K562 (cell line): ENCODE data around the gene AMDHD1. TPM values are rescaled to one million over a fixed set of nuclear protein-coding genes. Genes with fewer than 3 reads are reported as not detected.
"Not testable (repeated sequence)": the region's sequence is repeated elsewhere in the genome, so short reads cannot be mapped to it uniquely, and the experiment has no call there.

Source experiments
- ATAC-seq: fragments of 200-7000 bp; cut with Tn5 transposase; 3 replicates; pipeline ENCODE4 v1.9.1; 2020; ENCODE audit warnings: moderate library complexity
- BruUV-seq: library from RNA; stranded (reverse); fragments of 400-500 nt; replicated peaks from 2 replicates; lab custom pipeline; 2021; lab: Mats Ljungman, UMichigan
- CTCF ChIA-PET: fragments of 300-600 bp; formaldehyde crosslinking; extraction: SDS; loops from one replicate; lab custom pipeline; 2021; ENCODE audit warnings: low intra/inter-chr PET ratio; lab: Yijun Ruan, JAX
- POLR2A ChIA-PET: fragments of 300-600, 350-650 bp; sonication (Branson Sonifier 250); formaldehyde crosslinking; extraction: SDS; loops from one replicate; lab custom pipeline; 2021; ENCODE audit warnings: antibody characterized with exemption, inconsistent platforms; lab: Yijun Ruan, JAX
- DNase-seq, 4 experiments: peaks; one replicate each; pipeline versions ENCODE4 v3.0.0 to v3.0.0-alpha.2; 2011 to 2018; ENCODE audit warnings: low spot score in 3 of 4, mixed read lengths in 3 of 4; ENCODE audit errors: extremely low read depth in 1 of 4
- FAIRE-seq: peaks from 2 replicates; lab custom pipeline; 2011; peaks lifted over from hg19 to GRCh38; lab: Jason Lieb, UNC
- H2AFZ ChIP-seq: 2 replicates; pipeline ENCODE4 v1.6.0; 2011; ENCODE audit warnings: low read depth, low read length, control low read depth, inconsistent platforms
- H3K27ac ChIP-seq: fragments of 200-600 bp; 3 replicates; pipeline ENCODE4 v1.8.0; 2011; ENCODE audit warnings: low read depth, mild to moderate bottlenecking, control low read depth, inconsistent platforms, low read length, moderate library complexity, mixed read lengths; ENCODE audit errors: extremely low read depth
- H3K27me3 ChIP-seq, 2 experiments: fragments of 300-600 bp in 1 of 2; 2 replicates in 1 of 2; 3 replicates in 1 of 2; pipeline versions ENCODE4 v1.6.0 to v1.8.0; 2011; ENCODE audit warnings: inconsistent platforms in 2 of 2, low read length in 2 of 2, mild to moderate bottlenecking in 1 of 2, mixed read lengths in 1 of 2, moderate library complexity in 1 of 2; ENCODE audit not compliant: control insufficient read depth in 2 of 2, insufficient read depth in 2 of 2
- H3K36me3 ChIP-seq: fragments of 300-600 bp; 3 replicates; pipeline ENCODE4 v1.8.0; 2011; ENCODE audit warnings: mild to moderate bottlenecking, low read length, inconsistent platforms; ENCODE audit not compliant: control insufficient read depth, insufficient read depth
- H3K4me1 ChIP-seq, 2 experiments: fragments of 200-600 bp in 1 of 2; replicated peaks in 1 of 2; 2 replicates in 1 of 2; 3 replicates in 1 of 2; pipeline versions ENCODE4 v1.5.1 to v1.8.0; 2011; ENCODE audit warnings: inconsistent platforms in 2 of 2, low read length in 2 of 2, mild to moderate bottlenecking in 1 of 2, mixed read lengths in 1 of 2, moderate library complexity in 1 of 2; ENCODE audit not compliant: control insufficient read depth in 2 of 2, insufficient read depth in 2 of 2
- H3K4me2 ChIP-seq: 2 replicates; pipeline ENCODE4 v1.6.1; 2011; ENCODE audit warnings: low read length, control low read depth, inconsistent platforms, mixed read lengths; ENCODE audit not compliant: insufficient read depth
- H3K4me3 ChIP-seq: fragments of 200-600 bp; sonication (generic), shearing (Covaris generic); 2 replicates; pipeline ENCODE4 v1.5.1; 2016; ENCODE audit warnings: control low read depth, inconsistent platforms
- H3K79me2 ChIP-seq: fragments of 200-600 bp; 3 replicates; pipeline ENCODE4 v1.8.0; 2011; ENCODE audit warnings: low read length, inconsistent platforms; ENCODE audit not compliant: control insufficient read depth, insufficient read depth
- H3K9ac ChIP-seq, 2 experiments: 2 replicates each; pipeline versions ENCODE4 v1.6.0 to v1.6.1; 2011; ENCODE audit warnings: low read depth in 2 of 2, low read length in 2 of 2, control low read depth in 1 of 2, inconsistent platforms in 1 of 2, mild to moderate bottlenecking in 1 of 2, mixed read lengths in 1 of 2; ENCODE audit not compliant: insufficient read depth in 1 of 2
- H3K9me1 ChIP-seq: one replicate; pipeline ENCODE4 v1.6.0; 2011; ENCODE audit warnings: inconsistent platforms, mild to moderate bottlenecking, low read length, moderate library complexity; ENCODE audit not compliant: control insufficient read depth, insufficient read depth
- H3K9me3 ChIP-seq: replicated peaks from 2 replicates; pipeline ENCODE4 v1.5.1; 2011; ENCODE audit warnings: low read depth, low read length, inconsistent platforms; ENCODE audit not compliant: control insufficient read depth, insufficient read depth
- H4K20me1 ChIP-seq: replicated peaks from 2 replicates; pipeline ENCODE4 v1.6.1; 2011; ENCODE audit warnings: low read length, inconsistent platforms, mixed read lengths; ENCODE audit not compliant: control insufficient read depth, insufficient read depth
- CBFA2T2 ChIP-seq: fragments of 450-650 bp; conservative IDR thresholded peaks from 2 replicates; pipeline ENCODE4 v1.6.1; 2017; ENCODE audit warnings: mild to moderate bottlenecking
- CBX8 ChIP-seq: fragments of 200-600 bp; sonication (generic); IDR thresholded peaks from 2 replicates; pipeline ENCODE4 v1.6.1; 2012; ENCODE audit warnings: borderline replicate concordance, mixed run types, low read depth, mild to moderate bottlenecking, moderate library complexity, mixed read lengths, low read length, control low read depth, inconsistent platforms; ENCODE audit not compliant: poor library complexity, severe bottlenecking; ENCODE audit errors: extremely low read depth
- CHCHD3 ChIP-seq: fragments of 250-450 bp; sonication (Bioruptor Pico); IDR thresholded peaks from 2 replicates; pipeline ENCODE4 v2.1.2; 2022; ENCODE audit warnings: mild to moderate bottlenecking
- ELK3 ChIP-seq: fragments of 450-650 bp; formaldehyde crosslinking; IDR thresholded peaks from 2 replicates; pipeline ENCODE4 v1.4.0; 2020; ENCODE audit warnings: mild to moderate bottlenecking
- L3MBTL2 ChIP-seq: fragments of 450-650 bp; IDR thresholded peaks from 2 replicates; pipeline ENCODE4 v1.6.1; 2016; ENCODE audit warnings: mild to moderate bottlenecking, moderate library complexity
- MAFK ChIP-seq: IDR thresholded peaks from 2 replicates; pipeline ENCODE4 v1.6.1; 2011; ENCODE audit warnings: low read length, improper control_type of control experiment
- MECOM ChIP-seq: fragments of 250-450 bp; sonication (Bioruptor Pico); IDR thresholded peaks from 2 replicates; pipeline ENCODE4 v1.8.0; 2022; ENCODE audit warnings: inconsistent platforms
- NELFE ChIP-seq: IDR thresholded peaks from 2 replicates; pipeline ENCODE4 v1.6.1; 2011; ENCODE audit warnings: mild to moderate bottlenecking; ENCODE audit not compliant: insufficient read depth, insufficient read length
- SUPT5H ChIP-seq: fragments of 450-650 bp; IDR thresholded peaks from 2 replicates; pipeline ENCODE4 v1.6.1; 2016
- TSC22D4 ChIP-seq: fragments of 450-650 bp; IDR thresholded peaks from 2 replicates; pipeline ENCODE4 v1.6.1; 2016; ENCODE audit warnings: missing genetic modification characterization, missing biosample characterization, control low read depth
- ZNF695 ChIP-seq: fragments of 450-650 bp; formaldehyde crosslinking; IDR thresholded peaks from 2 replicates; pipeline ENCODE4 v1.4.0; 2020; ENCODE audit warnings: mild to moderate bottlenecking, moderate library complexity
- WGBS: fragments of 100-300 bp; shearing (Covaris generic); methylation state at CpG from one replicate; pipeline ENCODE4 v1.1.6; 2016; ENCODE audit warnings: low coverage, mixed read lengths; ENCODE audit not compliant: insufficient coverage; ENCODE audit errors: missing lambda C conversion rate; 5-methylcytosine and 5-hydroxymethylcytosine counted together
- in situ Hi-C: fragments of 300-500 bp; cut with MboI; formaldehyde crosslinking; loops from 4 replicates; pipeline ENCODE4 v1.15.0; 2018; ENCODE audit warnings: inconsistent platforms, mixed read lengths
- intact Hi-C: fragments of 100-400 bp; cut with micrococcal nuclease; formaldehyde crosslinking; loops from 2 replicates; pipeline ENCODE4 v1.14.2; 2022
- polyA plus RNA-seq, 8 experiments: library from polyadenylated mRNA; depleted of rRNA in 4 of 8; stranded (reverse) in 5 of 8; unstranded in 3 of 8; fragments of >200 nt; fragmentation: Nextera tagmentation in 2 of 8; fragmentation: Illumina TruSeq in 1 of 8; extraction: Ambion mirVana in 2 of 8; extraction: Trizol in 1 of 8; gene quantifications; 2 replicates each; pipeline versions ENCODE4 v1.2.1 to v1.2.3, GENCODE V29; 2011 to 2014; ENCODE audit warnings: inconsistent platforms in 1 of 8, missing spikeins in 1 of 8
- total RNA-seq, 7 experiments: library from RNA; depleted of rRNA in 6 of 7; stranded (reverse); fragments of >200 nt in 6 of 7; fragmentation: Illumina TruSeq in 2 of 7; extraction: Trizol in 2 of 7; gene quantifications; 2 replicates each; pipeline versions ENCODE4 v1.2.1 to v1.2.3, GENCODE V29; 2011 to 2021; ENCODE audit warnings: low replicate concordance in 1 of 7

AMDHD1 gene
- total and polyA plus RNA-seq, 9 of the 15 experiments (the other 6 are each of a cell fraction or from before 2014, with no cell fraction given) = not detected

- POLR2A ChIA-PET = no interaction called here
- no peak for ATAC-seq
- in situ Hi-C loops = no loop called here
These were observed 24.2 kb downstream of the AMDHD1 start for GRCh38 chr12:95967301-95967700.

GRCh38 chr12:95969116-95969515 lies 26.0 kb downstream of the AMDHD1 start:
- H3K4me2 ChIP-seq, H3K9ac ChIP-seq, BruUV-seq, H3K27ac ChIP-seq, H3K36me3 ChIP-seq, H3K4me1 ChIP-seq, ATAC-seq, FAIRE-seq, H3K9me1 ChIP-seq, DNase-seq, intact Hi-C loops, H3K9me3 ChIP-seq, CTCF ChIA-PET, H2AFZ ChIP-seq, H3K4me3 ChIP-seq, H4K20me1 ChIP-seq, H3K79me2 ChIP-seq, in situ Hi-C loops, H3K27me3 ChIP-seq: not testable (repeated sequence)
- POLR2A ChIA-PET = interaction anchor here (0.7 kb wide), 1 partner anchor 40 kb away, joined by 3 read pairs; no protein-coding TSS in a partner anchor
- WGBS = 10% methylated on average over 13 of the region's 28 CpGs

More at GRCh38 chr12:95967301-95967700, 24.2 kb downstream of the AMDHD1 start:
- no peak overlapping the region for H3K27ac ChIP-seq
- intact Hi-C loops = no loop called here
- no peak overlapping the region for H3K4me2 ChIP-seq
- no peaks in the 10 kb centered on the region; a peak in 1 of 5 replicates for H3K4me1 ChIP-seq
- no peaks in the 10 kb centered on the region for H3K36me3 ChIP-seq
- no peak for DNase-seq
- no peaks in the 10 kb centered on the region for H3K79me2 ChIP-seq
- BruUV-seq = no TSS peak
- WGBS = 0% methylated on average over 2 of the region's 2 CpGs
- no peaks in the 10 kb centered on the region for H4K20me1 ChIP-seq
- H3K9me1 ChIP-seq = no peaks in the 10 kb centered on the region
- H3K4me3 ChIP-seq = no peak overlapping the region
- no peaks in the 10 kb centered on the region for H3K9me3 ChIP-seq
- H2AFZ ChIP-seq = no peak overlapping the region
- CTCF ChIA-PET = no interaction called here
- no peak overlapping the region for H3K9ac ChIP-seq
- FAIRE-seq = no peak
- TF ChIP-seq CBX8 = no peak
- TF ChIP-seq CHCHD3 (CRISPR knock-in tag) = no peak
- no peak for TF ChIP-seq SUPT5H
- TF ChIP-seq L3MBTL2 = no peak
- TF ChIP-seq MAFK = no peak
- TF ChIP-seq ZNF695 (CRISPR knock-in tag) = no peak
- TF ChIP-seq ELK3 (CRISPR knock-in tag) = no peak
- no peak for TF ChIP-seq TSC22D4 (tag)
- TF ChIP-seq CBFA2T2 = no peak
- no peak for TF ChIP-seq NELFE
- TF ChIP-seq MECOM = no peak
- H3K27me3 ChIP-seq = peaks cover 5 to 9% of the 10 kb centered on the region in 2 experiments; a peak in 3 of 5 replicates
